CD14-positive monocyte (primary cell): Measurements from ENCODE around the gene SCN8A. TPM values are rescaled to one million over a fixed set of nuclear protein-coding genes. Genes with fewer than 3 reads are reported as not detected.

Experiments
- DNase-seq, 3 donors: peaks; one replicate each; pipeline ENCODE4 v3.0.0-alpha.2; 2011 to 2022
- H2AFZ ChIP-seq: 2 replicates; pipeline ENCODE4 v1.6.0; 2012; ENCODE audit warnings: mild to moderate bottlenecking, low read depth, low read length, inconsistent platforms; ENCODE audit not compliant: insufficient read depth, poor library complexity, severe bottlenecking
- H3K27ac ChIP-seq, 2 donors: 1 replicate in 1 of 2; 2 replicates in 1 of 2; pipeline ENCODE4 v1.5.1; 2012 to 2013; ENCODE audit warnings: low read length in 2 of 2, control low read depth in 1 of 2, inconsistent platforms in 1 of 2, low read depth in 1 of 2, mild to moderate bottlenecking in 1 of 2
- H3K27me3 ChIP-seq, 2 donors: one replicate each; pipeline versions ENCODE4 v1.6.0 to v1.6.1; 2011 to 2013; ENCODE audit warnings: low read length in 2 of 2; ENCODE audit not compliant: control insufficient read depth in 2 of 2, insufficient read depth in 2 of 2
- H3K36me3 ChIP-seq, 2 donors: replicated peaks in 1 of 2; 1 replicate in 1 of 2; 2 replicates in 1 of 2; pipeline versions ENCODE4 v1.5.1 to v1.6.1; 2012 to 2013; ENCODE audit warnings: low read length in 2 of 2, control low read depth in 1 of 2, inconsistent platforms in 1 of 2, mild to moderate bottlenecking in 1 of 2; ENCODE audit not compliant: insufficient read depth in 2 of 2, control insufficient read depth in 1 of 2
- H3K4me1 ChIP-seq, 2 donors: 1 replicate in 1 of 2; 2 replicates in 1 of 2; pipeline versions ENCODE4 v1.5.1 to v1.6.1; 2012 to 2013; ENCODE audit warnings: low read length in 2 of 2, control low read depth in 1 of 2, inconsistent platforms in 1 of 2, mild to moderate bottlenecking in 1 of 2, moderate library complexity in 1 of 2; ENCODE audit not compliant: insufficient read depth in 2 of 2, control insufficient read depth in 1 of 2
- H3K4me2 ChIP-seq: replicated peaks from 2 replicates; pipeline ENCODE3; 2012; ENCODE audit warnings: low read length, moderate library complexity, mild to moderate bottlenecking; ENCODE audit not compliant: poor library complexity, severe bottlenecking; ENCODE audit errors: extremely low read depth
- H3K4me3 ChIP-seq, 3 experiments: fragments of 200-600 bp in 1 of 3; sonication (generic) in 1 of 3; replicated peaks in 1 of 3; 1 replicate in 2 of 3; 2 replicates in 1 of 3; pipeline ENCODE4 v1.5.1; 2011 to 2013; ENCODE audit warnings: low read length in 3 of 3, mild to moderate bottlenecking in 3 of 3, control low read depth in 2 of 3, low read depth in 2 of 3, inconsistent platforms in 1 of 3, moderate library complexity in 1 of 3
- H3K79me2 ChIP-seq: 2 replicates; pipeline ENCODE4 v1.6.0; 2012; ENCODE audit warnings: mild to moderate bottlenecking, control low read depth, inconsistent platforms, low read length, moderate library complexity; ENCODE audit not compliant: insufficient read depth
- H3K9ac ChIP-seq: 2 replicates; pipeline ENCODE4 v1.6.0; 2017; ENCODE audit warnings: low read length, mild to moderate bottlenecking; ENCODE audit not compliant: insufficient read depth, poor library complexity, severe bottlenecking
- H3K9me3 ChIP-seq, 2 donors: replicated peaks in 1 of 2; 1 replicate in 1 of 2; 2 replicates in 1 of 2; pipeline versions ENCODE4 v1.5.1 to v1.6.1; 2012 to 2013; ENCODE audit warnings: low read length in 2 of 2, control low read depth in 1 of 2; ENCODE audit not compliant: control insufficient read depth in 1 of 2, insufficient read depth in 1 of 2
- H4K20me1 ChIP-seq: 2 replicates; pipeline ENCODE4 v1.6.0; 2012; ENCODE audit warnings: mild to moderate bottlenecking, low read length, control low read depth, moderate library complexity; ENCODE audit not compliant: insufficient read depth
- H3K27ac Mint-ChIP-seq, 7 donors: one replicate each; pipeline ENCODE4 v1.8.0; 2020; ENCODE audit warnings: mild to moderate bottlenecking in 7 of 7, mixed read lengths in 7 of 7, moderate library complexity in 6 of 7, inconsistent platforms in 2 of 7
- H3K27me3 Mint-ChIP-seq, 3 donors: one replicate each; pipeline ENCODE4 v1.8.0; 2021 to 2022; ENCODE audit warnings: low read depth in 3 of 3, mild to moderate bottlenecking in 3 of 3, mixed read lengths in 3 of 3, moderate library complexity in 3 of 3, inconsistent platforms in 1 of 3
- H3K36me3 Mint-ChIP-seq, 2 donors: one replicate each; pipeline ENCODE4 v1.8.0; 2020; ENCODE audit warnings: mixed read lengths in 2 of 2, inconsistent platforms in 1 of 2, mild to moderate bottlenecking in 1 of 2
- H3K4me1 Mint-ChIP-seq: one replicate; pipeline ENCODE4 v1.8.0; 2020; ENCODE audit warnings: mild to moderate bottlenecking, mixed read lengths
- H3K4me3 Mint-ChIP-seq, 2 donors: one replicate each; pipeline ENCODE4 v1.8.0; 2020; ENCODE audit warnings: mild to moderate bottlenecking in 2 of 2, mixed read lengths in 2 of 2, moderate library complexity in 1 of 2
- H3K9me3 Mint-ChIP-seq, 7 donors: one replicate each; pipeline ENCODE4 v1.8.0; 2020 to 2022; ENCODE audit warnings: mixed read lengths in 7 of 7, mild to moderate bottlenecking in 6 of 7, moderate library complexity in 6 of 7, inconsistent platforms in 2 of 7
- CTCF ChIP-seq: fragments of 200-600 bp; IDR thresholded peaks from one replicate; pipeline ENCODE4 v1.8.0; 2022; ENCODE audit warnings: antibody characterized with exemption, mild to moderate bottlenecking
- WGBS: methylation state at CpG from one replicate; pipeline ENCODE4 v1.1.5; 2013; ENCODE audit warnings: missing lambda C conversion rate; ENCODE audit not compliant: insufficient coverage; 5-methylcytosine and 5-hydroxymethylcytosine counted together
- intact Hi-C, 2 donors: fragments of 100-400 bp; cut with micrococcal nuclease; formaldehyde crosslinking; loops; one replicate each; pipeline versions ENCODE4 v1.15.0 to v1.15.1; 2023
- polyA plus RNA-seq, 3 donors: library from polyadenylated mRNA; depleted of rRNA in 1 of 3; unstranded in 2 of 3; stranded (reverse) in 1 of 3; fragments of 300-500 nt in 2 of 3; fragments of >200 nt in 1 of 3; fragmentation: Illumina TruSeq in 2 of 3; gene quantifications; 1 replicate in 2 of 3; 2 replicates in 1 of 3; pipeline ENCODE4 v1.2.3, GENCODE V29; 2012 to 2021

The SCN8A gene
- polyA plus RNA-seq, 3 donors = 0.03 TPM; not detected in 2

GRCh38 chr12:51821440-51822260, 230.6 kb downstream of the SCN8A start:
- Histone ChIP-seq H3K4me1 (peaks cover 29 to 56% of the 10 kb centered on the region in 2 donors), H3K27ac (peak overlapping the region in 1 of 2 donors; percentile 75), H3K36me3 (no peaks in the 10 kb centered on the region), H3K79me2 (peaks cover 9% of the 10 kb centered on the region), H2AFZ (peak overlapping the region; percentile 95), H4K20me1 (no peaks in the 10 kb centered on the region), H3K9me3 (no peaks in the 10 kb centered on the region), H3K4me3 (peak overlapping the region; percentile 68 to 85 (median 81)), H3K4me2 (peak overlapping the region; percentile 86), H3K9ac (peak overlapping the region; percentile 83), H3K27me3 (peaks cover 0 to 10% of the 10 kb centered on the region in 2 donors)
- no peak for TF ChIP-seq CTCF
- peaks cover 8 to 11% of the 10 kb centered on the region in 2 donors for H3K36me3 Mint-ChIP-seq
- H3K27me3 Mint-ChIP-seq = peaks cover 5 to 16% (median 13%) of the 10 kb centered on the region in 3 donors
- peaks cover 42% of the 10 kb centered on the region for H3K4me1 Mint-ChIP-seq
- 14% methylated on average over 100 of the region's 101 CpGs for WGBS
- no peak for DNase-seq
- no peak overlapping the region for H3K27ac Mint-ChIP-seq
- intact Hi-C loops = loop anchor here in 1 of 2 donors (5.0 kb wide), 1 partner anchor 51 kb away; no protein-coding TSS in a partner anchor
- H3K4me3 Mint-ChIP-seq = peak overlapping the region; percentile 67 to 68
- H3K9me3 Mint-ChIP-seq = peaks cover 0 to 3% (median 0%) of the 10 kb centered on the region in 7 donors

- peaks cover 9% of the 10 kb centered on the region for H3K79me2 ChIP-seq
- TF ChIP-seq CTCF = no peak
- H3K9ac ChIP-seq = no peak overlapping the region
- H3K9me3 ChIP-seq = no peaks in the 10 kb centered on the region
- no peak overlapping the region for H3K27ac ChIP-seq
- no peaks in the 10 kb centered on the region for H4K20me1 ChIP-seq
- Mint-ChIP-seq H3K36me3 (peaks cover 8 to 11% of the 10 kb centered on the region in 2 donors), H3K4me1 (peaks cover 48% of the 10 kb centered on the region), H3K27me3 (peaks cover 5 to 13% (median 11%) of the 10 kb centered on the region in 3 donors), H3K4me3 (peak overlapping the region; percentile 67 to 68), H3K9me3 (peaks cover 0 to 3% (median 0%) of the 10 kb centered on the region in 7 donors), H3K27ac (peak overlapping the region in 1 of 7 donors; percentile 30)
- no peak for DNase-seq
- peak overlapping the region; percentile 86 for H3K4me2 ChIP-seq
- intact Hi-C loops = loop anchor here in 1 of 2 donors (5.0 kb wide), 1 partner anchor 50 kb away; no protein-coding TSS in a partner anchor
- 87% methylated on average over 13 of the region's 16 CpGs for WGBS
- H3K27me3 ChIP-seq = peaks cover 0 to 7% of the 10 kb centered on the region in 2 donors
- peak overlapping the region in 2 of 3 experiments; percentile 19 to 81 for H3K4me3 ChIP-seq
- H2AFZ ChIP-seq = peak overlapping the region; percentile 95
- peaks cover 35 to 62% of the 10 kb centered on the region in 2 donors for H3K4me1 ChIP-seq
- H3K36me3 ChIP-seq = no peaks in the 10 kb centered on the region
Observed at GRCh38 chr12:51822261-51822616, 231.2 kb downstream of the SCN8A start.
